GM12878 (cell line): ENCODE measurements around the gene MSL3B.

Experiments used
- CBFB ChIP-seq: IDR thresholded peaks from 2 replicates; pipeline ENCODE4 v1.6.1; 2016; ENCODE audit warnings: antibody characterized with exemption, low read depth
- ESRRA ChIP-seq: IDR thresholded peaks from 2 replicates; pipeline ENCODE4 v1.6.1; 2012; ENCODE audit warnings: mild to moderate bottlenecking, low read length, improper control_type of control experiment
- ETV6 ChIP-seq, 2 experiments: fragments of 450-650 bp in 1 of 2; IDR thresholded peaks in 1 of 2; conservative IDR thresholded peaks in 1 of 2; 2 replicates each; pipeline ENCODE4 v1.6.1; 2014; ENCODE audit warnings: antibody characterized with exemption in 1 of 2, borderline replicate concordance in 1 of 2, low read depth in 1 of 2, mild to moderate bottlenecking in 1 of 2, moderate library complexity in 1 of 2
- FOS ChIP-seq: IDR thresholded peaks from 3 replicates; pipeline ENCODE4 v1.6.1; 2011; ENCODE audit warnings: borderline replicate concordance; ENCODE audit not compliant: insufficient read length; ENCODE audit errors: extremely low read depth
- HDAC6 ChIP-seq: fragments of 200-600 bp; sonication (generic); IDR thresholded peaks from one replicate; pipeline ENCODE4 v1.8.0; 2017; ENCODE audit warnings: antibody characterized with exemption; ENCODE audit not compliant: unreplicated experiment
- NFYB ChIP-seq: IDR thresholded peaks from 2 replicates; pipeline ENCODE4 v1.6.1; 2011; ENCODE audit warnings: low read depth, mild to moderate bottlenecking, low read length, improper control_type of control experiment, moderate library complexity; ENCODE audit not compliant: insufficient read depth
- NR2C1 ChIP-seq: fragments of 450-650 bp; IDR thresholded peaks from 2 replicates; pipeline ENCODE4 v1.6.1; 2017; ENCODE audit warnings: antibody characterized with exemption, mild to moderate bottlenecking, moderate library complexity
- PBX3 ChIP-seq: IDR thresholded peaks from 2 replicates; pipeline ENCODE4 v1.6.1; 2011; ENCODE audit warnings: mild to moderate bottlenecking, low read depth, low read length, moderate library complexity; ENCODE audit not compliant: insufficient replicate concordance
- POLR2AphosphoS2 ChIP-seq: IDR thresholded peaks from 2 replicates; pipeline ENCODE4 v1.6.1; 2011; ENCODE audit warnings: low read depth, mild to moderate bottlenecking, low read length, improper control_type of control experiment, moderate library complexity
- POU2F2 ChIP-seq: IDR thresholded peaks from 3 replicates; pipeline ENCODE4 v1.6.1; 2011; ENCODE audit warnings: low read depth, mild to moderate bottlenecking, low read length, borderline replicate concordance
- RFX5 ChIP-seq: IDR thresholded peaks from 2 replicates; pipeline ENCODE4 v1.6.1; 2011; ENCODE audit warnings: low read depth, low read length, improper control_type of control experiment
- SIN3A ChIP-seq: IDR thresholded peaks from 2 replicates; pipeline ENCODE4 v1.6.1; 2012; ENCODE audit warnings: low read depth, low read length, improper control_type of control experiment
- SKIL ChIP-seq: fragments of 450-650 bp; IDR thresholded peaks from 2 replicates; pipeline ENCODE4 v1.6.1; 2017; ENCODE audit warnings: mild to moderate bottlenecking, low read depth, inconsistent platforms; ENCODE audit not compliant: poor library complexity, severe bottlenecking
- STAT1 ChIP-seq: fragments of 450-650 bp; conservative IDR thresholded peaks from 2 replicates; pipeline ENCODE4 v1.6.1; 2014; ENCODE audit warnings: antibody characterized with exemption, mild to moderate bottlenecking
- ZBTB40 ChIP-seq: fragments of 450-650 bp; IDR thresholded peaks from 2 replicates; pipeline ENCODE4 v1.6.1; 2016; ENCODE audit warnings: mild to moderate bottlenecking, moderate library complexity, borderline replicate concordance
- ZNF622 ChIP-seq: fragments of 450-650 bp; IDR thresholded peaks from 2 replicates; pipeline ENCODE4 v1.6.1; 2017; ENCODE audit warnings: mild to moderate bottlenecking, inconsistent platforms
- TF ChIP-seq, protein P1 (sequence below): IDR thresholded peaks from 2 replicates; pipeline ENCODE4 v1.6.1; 2012; ENCODE audit warnings: low read depth, low read length, improper control_type of control experiment
- TF ChIP-seq, protein P2 (sequence below): fragments of 450-650 bp; IDR thresholded peaks from 2 replicates; pipeline ENCODE4 v1.6.1; 2018; ENCODE audit warnings: borderline replicate concordance, mild to moderate bottlenecking; ENCODE audit not compliant: partially characterized antibody

Gene MSL3B

GRCh38 chr2:233854241-233854981 lies 13.8 kb downstream of the MSL3B start, which contains the start of gene HJURP (continued):
- TF ChIP-seq ZBTB40: peak; percentile 86
- peak; percentile 52 for TF ChIP-seq FOS
- no peak for TF ChIP-seq STAT1
- TF ChIP-seq, protein P1, sequence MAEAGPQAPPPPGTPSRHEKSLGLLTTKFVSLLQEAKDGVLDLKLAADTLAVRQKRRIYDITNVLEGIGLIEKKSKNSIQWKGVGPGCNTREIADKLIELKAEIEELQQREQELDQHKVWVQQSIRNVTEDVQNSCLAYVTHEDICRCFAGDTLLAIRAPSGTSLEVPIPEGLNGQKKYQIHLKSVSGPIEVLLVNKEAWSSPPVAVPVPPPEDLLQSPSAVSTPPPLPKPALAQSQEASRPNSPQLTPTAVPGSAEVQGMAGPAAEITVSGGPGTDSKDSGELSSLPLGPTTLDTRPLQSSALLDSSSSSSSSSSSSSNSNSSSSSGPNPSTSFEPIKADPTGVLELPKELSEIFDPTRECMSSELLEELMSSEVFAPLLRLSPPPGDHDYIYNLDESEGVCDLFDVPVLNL: peak; percentile 93
- TF ChIP-seq PBX3: peak; percentile 39
- TF ChIP-seq POU2F2: peak; percentile 67; the same call in 2 of the 3 replicates
- no peak for TF ChIP-seq NR2C1
- peak; percentile 45; the same call in 1 of the 2 replicates for TF ChIP-seq RFX5
- peak; percentile 12; the same call in 1 of the 2 replicates for TF ChIP-seq CBFB
- TF ChIP-seq NFYB: peak; percentile 82
- TF ChIP-seq ETV6 (conservative IDR thresholded peaks at IDR 0.05 in 1 of 2, IDR thresholded peaks at IDR 0.05 in 1 of 2; ENCODE audit: borderline replicate concordance in 1 of 2, low read depth in 1 of 2): no peak
- TF ChIP-seq ZNF622: no peak
- TF ChIP-seq, protein P2, sequence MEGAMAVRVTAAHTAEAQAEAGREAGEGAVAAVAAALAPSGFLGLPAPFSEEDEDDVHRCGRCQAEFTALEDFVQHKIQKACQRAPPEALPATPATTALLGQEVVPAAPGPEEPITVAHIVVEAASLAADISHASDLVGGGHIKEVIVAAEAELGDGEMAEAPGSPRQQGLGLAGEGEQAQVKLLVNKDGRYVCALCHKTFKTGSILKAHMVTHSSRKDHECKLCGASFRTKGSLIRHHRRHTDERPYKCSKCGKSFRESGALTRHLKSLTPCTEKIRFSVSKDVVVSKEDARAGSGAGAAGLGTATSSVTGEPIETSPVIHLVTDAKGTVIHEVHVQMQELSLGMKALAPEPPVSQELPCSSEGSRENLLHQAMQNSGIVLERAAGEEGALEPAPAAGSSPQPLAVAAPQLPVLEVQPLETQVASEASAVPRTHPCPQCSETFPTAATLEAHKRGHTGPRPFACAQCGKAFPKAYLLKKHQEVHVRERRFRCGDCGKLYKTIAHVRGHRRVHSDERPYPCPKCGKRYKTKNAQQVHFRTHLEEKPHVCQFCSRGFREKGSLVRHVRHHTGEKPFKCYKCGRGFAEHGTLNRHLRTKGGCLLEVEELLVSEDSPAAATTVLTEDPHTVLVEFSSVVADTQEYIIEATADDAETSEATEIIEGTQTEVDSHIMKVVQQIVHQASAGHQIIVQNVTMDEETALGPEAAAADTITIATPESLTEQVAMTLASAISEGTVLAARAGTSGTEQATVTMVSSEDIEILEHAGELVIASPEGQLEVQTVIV: no peak
- TF ChIP-seq POLR2AphosphoS2: 0 out of 2 replicates have a peak, but pooled peaks have one; percentile 51
- TF ChIP-seq HDAC6: no peak
- TF ChIP-seq SIN3A: peak; percentile 99
- TF ChIP-seq ESRRA: no peak
- TF ChIP-seq SKIL: no peak
